Measurements from ENCODE around the gene NID1. TPM values are rescaled to one million over a fixed set of nuclear protein-coding genes. Genes with fewer than 3 reads are reported as not detected.
"Not testable (repeated sequence)": the region's sequence is repeated elsewhere in the genome, so short reads cannot be mapped to it uniquely, and the experiment has no call there.

The NID1 gene
- polyA plus RNA-seq, 4 donors, result 143 to 209 (median 187) TPM

DNA sequence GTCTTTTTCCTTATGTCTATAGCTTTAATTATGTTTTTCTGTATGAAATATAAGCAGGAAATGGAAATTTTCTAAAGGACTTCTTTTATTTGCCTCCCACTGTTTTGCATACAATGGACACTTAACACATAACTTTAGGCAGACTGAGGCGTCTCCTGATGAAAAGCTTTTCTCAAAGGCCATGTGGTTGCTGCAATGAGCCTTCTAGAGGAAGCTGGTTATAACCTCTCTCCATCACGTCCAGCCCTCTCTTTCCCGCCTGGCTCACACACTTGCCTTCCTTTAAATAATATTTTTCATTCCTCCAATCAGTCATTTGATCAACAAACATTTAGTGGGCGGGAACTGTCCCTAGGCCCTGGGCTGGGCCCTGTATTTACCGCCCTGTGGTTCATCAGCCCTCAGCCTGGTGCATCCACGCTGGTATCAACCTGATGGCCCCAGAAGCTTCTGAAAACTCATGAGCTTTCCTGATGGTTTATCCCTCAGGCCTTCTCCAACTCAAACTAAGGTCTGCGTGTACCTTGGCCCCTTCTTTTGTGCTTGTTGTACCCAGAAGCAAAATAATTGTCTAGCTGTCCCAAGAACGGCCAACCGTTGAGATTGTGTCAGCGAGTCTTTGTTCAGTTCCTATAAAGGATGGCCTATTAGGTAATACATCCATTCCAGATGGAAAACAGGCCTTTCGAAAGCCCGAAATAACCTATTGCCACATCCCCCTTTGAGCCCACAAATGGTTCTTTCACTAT is 122.8 kb downstream of the NID1 start:
- DNase-seq (ENCODE audit: low read depth in 4 of 4, low spot score in 3 of 4), result no peak

- no peak for DNase-seq (ENCODE audit: low read depth in 4 of 4, low spot score in 3 of 4)
Observed at GRCh38 chr1:235940285-235940684, 124.6 kb downstream of the NID1 start.

DNA sequence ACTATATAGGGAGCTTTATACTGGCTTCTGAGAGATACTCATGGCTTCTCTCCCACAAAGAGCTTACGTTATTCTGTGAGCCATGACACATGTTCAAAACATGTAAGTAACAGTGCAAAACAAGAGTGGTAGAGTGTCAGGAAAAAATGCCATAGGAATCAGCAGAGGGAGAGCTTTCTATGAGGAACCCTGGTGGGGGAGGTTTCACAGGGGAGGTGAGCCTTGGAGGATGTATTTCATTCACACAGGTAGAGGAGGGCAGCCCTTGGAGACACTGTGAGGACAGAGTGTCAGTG is 125.5 kb downstream of the NID1 start:
- no peak for DNase-seq (ENCODE audit: low read depth in 4 of 4, low spot score in 3 of 4)

- DNase-seq (ENCODE audit: low read depth in 4 of 4, low spot score in 3 of 4), result no peak
Observed at GRCh38 chr1:235938709-235939479, 126.0 kb downstream of the NID1 start.

- DNase-seq (ENCODE audit: low read depth in 4 of 4, low spot score in 3 of 4), result no peak
Observed at GRCh38 chr1:235937123-235937522, 127.8 kb downstream of the NID1 start.

GRCh38 chr1:235935235-235936225 is 129.4 kb downstream of the NID1 start:
- DNase-seq (ENCODE audit: low read depth in 4 of 4, low spot score in 3 of 4), result no peak

DNA sequence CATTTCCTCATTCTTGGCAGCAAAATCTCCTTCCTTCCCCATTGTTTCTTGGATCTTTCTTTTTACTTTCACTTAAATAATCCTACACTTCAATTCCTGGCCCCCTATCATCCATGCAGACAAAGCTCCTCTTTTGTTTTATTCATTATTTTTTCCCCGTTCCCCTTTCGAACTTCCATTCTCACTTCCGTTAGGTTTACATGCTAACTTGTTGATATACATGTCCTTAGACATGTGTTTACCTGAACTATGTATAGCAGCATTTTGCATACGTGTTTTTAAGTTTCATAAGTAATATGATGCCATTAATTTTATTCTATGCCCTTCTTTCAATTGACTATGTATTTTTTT is 131.1 kb downstream of the NID1 start:
- DNase-seq (ENCODE audit: low read depth in 4 of 4, low spot score in 3 of 4), result no peak

- DNase-seq (ENCODE audit: low read depth in 4 of 4, low spot score in 3 of 4), result no peak
Observed at GRCh38 chr1:235933017-235933765, 131.7 kb downstream of the NID1 start.

DNA sequence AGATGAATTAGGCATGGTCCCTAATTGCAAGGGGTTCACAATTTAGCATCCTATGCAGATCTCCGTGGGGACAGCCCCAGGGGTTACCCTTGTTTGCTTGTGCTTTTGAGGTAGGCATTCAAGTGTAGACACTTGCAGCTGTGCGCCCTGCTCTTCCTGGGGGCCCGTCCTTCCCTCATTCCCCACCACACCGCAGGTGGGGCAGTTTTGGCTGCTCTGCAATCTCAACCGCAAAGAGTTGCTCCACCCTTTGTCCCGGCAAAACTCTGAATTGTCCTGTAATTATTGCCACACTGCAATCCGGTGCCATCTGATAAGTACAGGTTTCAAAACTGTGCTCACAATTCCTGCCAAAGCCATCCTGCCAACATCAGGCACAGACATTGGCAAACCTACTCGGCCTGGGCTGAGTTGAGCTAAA is 132.8 kb downstream of the NID1 start:
- DNase-seq (ENCODE audit: low read depth in 4 of 4, low spot score in 3 of 4), result no peak

DNA sequence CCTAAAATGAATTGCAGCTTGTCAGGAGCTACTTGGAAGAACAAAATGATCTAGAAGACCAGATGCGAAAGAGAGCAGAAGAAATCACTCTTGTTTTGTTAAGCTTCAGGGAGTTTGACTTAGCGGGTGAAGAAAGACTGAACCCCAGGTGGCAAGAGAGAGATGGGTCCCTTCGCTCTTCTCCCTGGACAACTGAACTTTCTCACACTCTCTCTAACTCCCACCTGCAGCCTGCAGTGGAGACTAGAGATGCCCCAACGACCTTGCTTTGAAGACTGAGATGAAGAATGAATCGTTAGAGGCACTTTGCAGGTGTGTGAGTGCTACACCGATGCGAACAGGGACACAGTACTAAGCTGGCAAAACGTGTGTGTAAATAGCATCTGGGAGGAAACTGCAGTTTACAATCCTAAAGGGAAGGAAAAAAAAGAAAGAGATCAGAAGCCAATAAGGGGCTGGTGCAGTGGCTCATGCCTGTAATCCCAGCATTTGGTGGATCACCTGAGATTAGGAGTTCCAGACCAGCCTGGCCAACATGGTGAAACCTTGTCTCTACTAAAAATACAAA is 133.6 kb downstream of the NID1 start:
- DNase-seq (ENCODE audit: low read depth in 4 of 4, low spot score in 3 of 4), result no peak

DNA sequence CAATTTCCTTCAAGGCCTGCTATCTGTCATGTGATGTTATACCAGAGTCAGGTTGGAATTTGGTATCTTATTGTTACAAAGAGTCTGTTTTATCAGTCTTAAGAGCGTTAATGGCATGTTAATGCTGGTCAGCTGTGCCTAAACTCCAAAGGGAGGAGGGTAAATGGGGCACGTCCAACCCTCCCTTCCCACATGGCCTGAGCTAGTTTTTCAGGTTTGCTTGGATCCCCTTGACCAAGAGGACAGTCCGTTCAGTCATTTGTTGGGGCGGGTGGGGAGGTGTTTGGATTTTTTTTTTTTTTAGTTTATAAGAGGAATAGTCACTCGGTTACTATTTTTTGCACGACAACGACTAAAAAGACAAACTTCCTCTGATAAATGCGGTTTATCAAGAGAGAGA is 134.3 kb downstream of the NID1 start:
- DNase-seq (ENCODE audit: low read depth in 4 of 4, low spot score in 3 of 4), result no peak

GRCh38 chr1:235929216-235929615 is 135.7 kb downstream of the NID1 start:
- no peak for DNase-seq (ENCODE audit: low read depth in 4 of 4, low spot score in 3 of 4)

DNA sequence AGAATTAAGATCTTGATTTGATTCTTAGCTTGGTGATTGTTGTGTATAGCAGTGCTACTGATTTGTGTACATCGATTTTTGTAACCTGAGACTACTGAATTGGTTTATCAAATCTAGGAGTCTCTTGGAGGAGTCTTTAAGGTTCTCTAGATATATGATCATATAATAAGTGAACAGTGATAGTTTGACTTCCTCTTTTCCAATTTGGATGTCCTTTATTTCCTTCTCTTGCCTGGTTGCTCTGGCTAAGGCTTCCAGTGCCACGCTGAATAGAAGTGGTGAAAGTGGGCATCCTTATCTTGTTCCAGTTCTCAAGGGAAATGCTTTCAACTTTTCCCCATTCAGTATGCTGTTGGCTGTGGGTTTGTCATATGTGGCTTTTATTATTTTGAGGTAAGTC is 136.7 kb downstream of the NID1 start:
- no peak for DNase-seq (ENCODE audit: low read depth in 4 of 4, low spot score in 3 of 4)

DNA sequence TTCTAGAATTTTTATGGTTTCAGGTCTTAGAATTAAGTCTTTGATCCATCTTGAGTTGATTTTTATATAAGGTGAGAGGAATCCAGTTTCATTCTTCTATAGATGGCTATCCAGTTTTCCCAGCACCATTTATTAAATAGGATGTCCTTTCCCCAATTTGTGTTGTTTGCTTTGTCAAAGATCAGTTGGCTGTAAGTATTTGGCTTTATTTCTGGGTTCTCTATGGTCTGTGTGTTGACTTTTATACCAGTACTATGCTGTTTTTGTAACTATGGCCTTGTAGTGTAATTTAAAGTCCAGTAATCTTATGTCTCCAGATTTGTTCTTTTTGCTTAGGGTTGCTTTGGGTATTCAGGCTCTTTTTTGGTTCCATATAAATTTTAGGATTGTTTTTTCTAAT is 137.3 kb downstream of the NID1 start:
- DNase-seq (ENCODE audit: low read depth in 4 of 4, low spot score in 3 of 4), result not testable (repeated sequence)

Other genes with a start within 250 kb of the NID1 start
- gene LYST, start 198.2 kb downstream of the NID1 start, polyA plus RNA-seq (ENCODE audit: insufficient read length in 4 of 4), result 10 to 100 TPM in 3 of 4 donors, 1 to 10 TPM in 1; 8.2 to 14.6 (median 11.5) TPM
- 10 to 100 TPM; 19.2 to 48.7 (median 35.2) TPM for gene GPR137B, start 77.4 kb upstream of the NID1 start, polyA plus RNA-seq (ENCODE audit: insufficient read length in 4 of 4)
- 10 to 100 TPM in 3 of 4 donors, 1 to 10 TPM in 1; 6.1 to 15.1 (median 12.9) TPM for gene ERO1B, start 216.9 kb upstream of the NID1 start, polyA plus RNA-seq (ENCODE audit: insufficient read length in 4 of 4)

Data from left renal pelvis (tissue), 4 donors.